ENCODE results near the gene PAPSS2. TPM values are rescaled to one million over a fixed set of nuclear protein-coding genes. Genes with fewer than 3 reads are reported as not detected.
A peak's percentile ranks its signal among the peaks of the same experiment; 100 is the strongest.
"Not testable (repeated sequence)": the region's sequence is repeated elsewhere in the genome, so short reads cannot be mapped to it uniquely, and the experiment has no call there.

PAPSS2 gene
- polyA plus RNA-seq, 1 experiment = 51.4 TPM

GRCh38 chr10:87729940-87730339 is 70.3 kb downstream of the PAPSS2 start:
- H3K9me3 ChIP-seq (ENCODE audit: control insufficient read depth, insufficient read depth, low read length) = no peaks in the 10 kb centered on the region
- TF ChIP-seq CTCF (IDR thresholded peaks at IDR 0.05; ENCODE audit: low read depth, low read length) = no peak
- ChIA-PET CTCF (no interaction called here), POLR2A (no interaction called here)
- DNase-seq (ENCODE audit: low read depth, low spot score) = no peak
- H3K27me3 ChIP-seq (ENCODE audit: control insufficient read depth, insufficient read depth, low read length) = no peaks in the 10 kb centered on the region
- no peak overlapping the region for H3K27ac ChIP-seq (ENCODE audit: low read depth, low read length)
- H3K4me3 ChIP-seq (ENCODE audit: low read depth, low read length) = no peak overlapping the region

- TF ChIP-seq CTCF (IDR thresholded peaks at IDR 0.05; ENCODE audit: low read depth, low read length) = no peak
Measured at GRCh38 chr10:87733081-87733480, 73.4 kb downstream of the PAPSS2 start.

GRCh38 chr10:87734987-87735827 is 75.5 kb downstream of the PAPSS2 start:
- no peaks in the 10 kb centered on the region for H3K9me3 ChIP-seq (ENCODE audit: control insufficient read depth, insufficient read depth, low read length)
- ChIA-PET CTCF (interaction anchor here (0.5 to 3.1 kb wide), 14 partner anchors 9 to 1213 kb away, joined by 3 to 16 read pairs (median 4); partner anchors contain the start of gene PAPSS2), POLR2A (interaction anchor here (0.7 kb wide), 1 partner anchor 17 kb away, joined by 4 read pairs; no protein-coding TSS in a partner anchor)
- H3K27ac ChIP-seq (ENCODE audit: low read depth, low read length) = no peak overlapping the region
- no peaks in the 10 kb centered on the region for H3K27me3 ChIP-seq (ENCODE audit: control insufficient read depth, insufficient read depth, low read length)
- no peak overlapping the region for H3K4me3 ChIP-seq (ENCODE audit: low read depth, low read length)
- DNase-seq (ENCODE audit: low read depth, low spot score) = peak; percentile 3
- TF ChIP-seq CTCF (IDR thresholded peaks at IDR 0.05; ENCODE audit: low read depth, low read length) = peak; percentile 81

More at GRCh38 chr10:87733081-87733480, 73.4 kb downstream of the PAPSS2 start:
- Histone ChIP-seq H3K27ac (ENCODE audit: low read depth, low read length) (no peak overlapping the region), H3K9me3 (ENCODE audit: control insufficient read depth, insufficient read depth, low read length) (no peaks in the 10 kb centered on the region), H3K27me3 (ENCODE audit: control insufficient read depth, insufficient read depth, low read length) (no peaks in the 10 kb centered on the region), H3K4me3 (ENCODE audit: low read depth, low read length) (no peak overlapping the region)
- POLR2A ChIA-PET = no interaction called here
- CTCF ChIA-PET = interaction anchor here (1.7 to 3.1 kb wide), 3 partner anchors 31 to 200 kb away, joined by 7 to 16 read pairs (median 13); no protein-coding TSS in a partner anchor
- DNase-seq (ENCODE audit: low read depth, low spot score) = no peak

- H3K9me3 ChIP-seq (ENCODE audit: control insufficient read depth, insufficient read depth, low read length); POLR2A ChIA-PET; H3K4me3 ChIP-seq (ENCODE audit: low read depth, low read length); CTCF ChIA-PET; H3K27me3 ChIP-seq (ENCODE audit: control insufficient read depth, insufficient read depth, low read length); DNase-seq (ENCODE audit: low read depth, low spot score); H3K27ac ChIP-seq (ENCODE audit: low read depth, low read length): not testable (repeated sequence)
Measured at GRCh38 chr10:87738253-87738652, 78.6 kb downstream of the PAPSS2 start.

- H3K4me3 ChIP-seq (ENCODE audit: low read depth, low read length) = no peak overlapping the region
- no peaks in the 10 kb centered on the region for H3K9me3 ChIP-seq (ENCODE audit: control insufficient read depth, insufficient read depth, low read length)
- TF ChIP-seq CTCF (IDR thresholded peaks at IDR 0.05; ENCODE audit: low read depth, low read length) = no peak
- H3K27ac ChIP-seq (ENCODE audit: low read depth, low read length) = no peak overlapping the region
- DNase-seq (ENCODE audit: low read depth, low spot score) = no peak
- H3K27me3 ChIP-seq (ENCODE audit: control insufficient read depth, insufficient read depth, low read length) = no peaks in the 10 kb centered on the region
- ChIA-PET CTCF (no interaction called here), POLR2A (no interaction called here)
Measured at GRCh38 chr10:87739703-87740102, 80.0 kb downstream of the PAPSS2 start.
